Duodenal mucosa (tissue), 2 donors: ENCODE results near the gene ZNG1A.
A peak's percentile ranks its signal among the peaks of the same experiment; 100 is the strongest.
"Not testable (repeated sequence)": the region's sequence is repeated elsewhere in the genome, so short reads cannot be mapped to it uniquely, and the experiment has no call there.

Source experiments
- H3K27ac ChIP-seq: one replicate; pipeline ENCODE4 v1.7.0; 2013; ENCODE audit warnings: low read depth, low read length
- H3K27me3 ChIP-seq, 2 donors: one replicate each; pipeline ENCODE4 v1.7.0; 2013; ENCODE audit warnings: low read length in 2 of 2, control low read depth in 1 of 2; ENCODE audit not compliant: insufficient read depth in 2 of 2, control insufficient read depth in 1 of 2
- H3K36me3 ChIP-seq, 2 donors: one replicate each; pipeline ENCODE4 v1.7.0; 2013; ENCODE audit warnings: low read length in 2 of 2, control low read depth in 1 of 2; ENCODE audit not compliant: insufficient read depth in 2 of 2, control insufficient read depth in 1 of 2
- H3K4me1 ChIP-seq, 2 donors: one replicate each; pipeline ENCODE4 v1.7.0; 2013; ENCODE audit warnings: low read length in 2 of 2, control low read depth in 1 of 2; ENCODE audit not compliant: insufficient read depth in 2 of 2, control insufficient read depth in 1 of 2
- H3K4me3 ChIP-seq, 2 donors: one replicate each; pipeline ENCODE4 v1.7.0; 2013; ENCODE audit warnings: low read length in 2 of 2, low read depth in 1 of 2
- H3K9ac ChIP-seq, 2 donors: one replicate each; pipeline ENCODE4 v1.7.0; 2013; ENCODE audit warnings: low read length in 2 of 2, low read depth in 1 of 2
- H3K9me3 ChIP-seq, 2 donors: one replicate each; pipeline ENCODE4 v1.7.0; 2013; ENCODE audit warnings: low read length in 2 of 2, control low read depth in 1 of 2; ENCODE audit not compliant: control insufficient read depth in 1 of 2

Gene ZNG1A

DNA sequence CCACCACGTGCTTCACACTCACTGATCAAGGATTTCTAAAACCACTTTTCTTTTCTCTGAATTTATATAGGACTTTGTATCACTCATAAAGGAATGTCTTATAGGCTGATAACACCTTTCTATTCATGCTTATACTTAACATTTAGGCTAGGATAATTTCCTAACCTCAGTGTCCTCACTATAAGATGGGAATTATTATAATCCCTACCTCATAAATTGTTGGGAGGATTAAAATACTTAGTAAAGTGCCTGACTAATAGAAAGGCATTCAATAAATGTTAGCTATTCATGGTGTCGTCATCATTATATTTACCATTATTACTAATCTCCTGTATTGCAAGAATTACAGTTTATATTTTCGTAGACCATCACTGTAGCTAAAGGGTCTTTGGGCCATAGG is 102.5 kb downstream of the ZNG1A start:
- H3K9me3 ChIP-seq, H3K27ac ChIP-seq, H3K9ac ChIP-seq, H3K36me3 ChIP-seq, H3K27me3 ChIP-seq, H3K4me3 ChIP-seq, H3K4me1 ChIP-seq: not testable (repeated sequence)

DNA sequence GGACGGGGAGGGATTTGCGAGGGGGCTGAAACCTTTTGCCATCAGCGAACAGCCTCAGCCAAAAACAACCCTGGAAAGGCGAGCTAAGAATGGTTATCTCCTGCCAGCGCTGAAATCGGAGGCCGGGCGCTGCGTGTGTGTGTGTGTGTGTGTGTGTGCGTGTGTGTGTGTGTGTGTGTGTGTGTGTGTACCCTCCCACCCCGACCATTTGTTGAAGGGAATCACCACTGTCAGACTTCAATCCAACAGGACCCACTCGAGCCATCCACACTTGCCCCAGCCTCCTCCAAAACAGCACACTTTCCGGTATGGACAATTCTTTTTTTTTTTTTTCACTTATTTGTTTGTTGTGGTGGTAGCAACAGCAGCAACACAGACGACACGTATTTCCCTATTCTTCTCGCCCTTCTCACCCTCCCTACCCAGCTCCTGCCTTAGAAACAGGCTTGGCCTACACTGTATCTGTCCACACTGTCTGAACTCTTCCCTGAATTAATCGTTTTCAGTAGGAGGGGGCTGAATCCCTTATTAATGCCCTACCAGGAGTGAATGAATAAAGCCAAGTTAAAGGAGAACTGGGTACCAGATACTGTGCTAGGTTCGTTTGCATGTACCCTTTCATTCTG is 104.8 kb downstream of the ZNG1A start:
- H3K27me3 ChIP-seq, H3K27ac ChIP-seq, H3K4me1 ChIP-seq, H3K9me3 ChIP-seq, H3K36me3 ChIP-seq, H3K9ac ChIP-seq: not testable (repeated sequence)
- H3K4me3 ChIP-seq, result peak overlapping the region in 1 of 2 donors; percentile 55

DNA sequence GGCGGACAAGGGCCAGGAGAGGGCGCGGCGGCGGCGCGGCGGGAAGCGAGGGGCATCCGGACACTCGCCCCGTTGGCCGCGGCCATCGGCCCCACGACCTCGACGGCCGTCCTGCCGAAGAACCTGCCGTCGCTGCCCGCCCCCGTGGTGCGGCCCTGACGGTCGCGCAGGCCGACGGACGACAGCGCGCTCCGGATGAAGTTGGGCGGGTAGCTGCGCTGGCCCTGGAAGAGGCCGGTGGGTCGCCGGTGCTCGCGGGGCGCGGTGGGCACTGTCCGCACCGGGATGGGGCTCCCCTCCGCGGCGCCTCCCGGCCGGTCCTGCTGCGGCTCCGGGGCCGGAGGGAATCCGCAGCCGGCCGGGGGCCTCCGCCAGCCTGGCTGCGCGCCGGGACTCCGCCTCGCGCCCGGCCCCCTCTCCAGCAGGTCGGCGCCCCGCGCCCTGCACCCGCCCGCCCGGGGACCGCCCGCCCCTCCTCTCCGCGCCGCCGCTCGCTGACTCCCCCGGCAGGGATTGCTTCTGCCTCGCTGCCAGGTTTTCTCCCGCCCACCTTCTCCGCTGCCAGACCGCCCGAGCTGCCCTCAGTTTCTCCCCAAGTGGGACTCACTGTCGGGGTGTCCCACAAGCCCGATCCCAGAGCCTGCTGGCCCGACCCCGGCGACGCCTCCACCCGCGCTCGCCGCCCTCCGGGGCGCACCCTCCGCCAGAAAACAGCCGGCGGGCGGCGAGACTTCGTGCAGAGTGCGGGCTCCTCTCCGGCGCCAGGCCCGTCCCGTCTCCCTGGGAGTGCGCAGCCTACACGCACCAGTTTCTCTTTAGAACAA is 105.6 kb downstream of the ZNG1A start:
- not testable (repeated sequence) for H3K9ac ChIP-seq, H3K27ac ChIP-seq, H3K4me1 ChIP-seq, H3K27me3 ChIP-seq, H3K9me3 ChIP-seq, H3K36me3 ChIP-seq
- H3K4me3 ChIP-seq, result peak overlapping the region in 1 of 2 donors; percentile 55
